GM13977 (cell line): ENCODE measurements around the gene PRRT2.

Source experiments
- DNase-seq: peaks from one replicate; pipeline ENCODE4 v3.0.0; 2012; ENCODE audit warnings: low spot score
- in situ Hi-C: fragments of 300-500 bp; cut with MboI; formaldehyde crosslinking; loops from one replicate; pipeline ENCODE4 v1.12.0; 2022; ENCODE audit warnings: low sequenced_read_pairs, low pct_unique_long_range_greater_than_20kb, mixed read lengths, inconsistent platforms; ENCODE audit not compliant: unreplicated experiment
- TF ChIP-seq, protein P1 (sequence below): IDR thresholded peaks from 2 replicates; pipeline ENCODE4 v1.5.1; 2012; ENCODE audit warnings: mild to moderate bottlenecking, control low read depth; ENCODE audit not compliant: insufficient read depth; ENCODE audit errors: extremely low read depth, missing control alignments

The PRRT2 gene

DNA sequence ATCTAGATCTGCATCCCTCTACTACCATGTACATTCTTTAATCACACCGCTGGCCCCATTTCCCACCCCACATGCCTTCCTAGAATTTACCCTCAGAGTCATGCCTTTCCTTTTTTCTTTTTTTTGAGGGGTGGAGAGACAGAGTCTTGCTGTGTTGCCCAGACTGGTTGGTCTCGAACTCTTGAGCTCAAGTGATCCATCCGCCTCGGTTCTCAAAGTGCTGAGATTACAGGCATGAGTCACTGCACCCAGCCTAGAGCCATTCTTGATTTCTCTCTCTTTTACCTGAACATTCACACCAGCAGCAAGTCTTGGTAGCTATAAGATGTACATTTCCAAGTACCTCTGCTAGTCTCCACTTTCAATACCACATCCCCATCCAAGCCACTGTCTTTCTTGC, 6.1 kb downstream of the PRRT2 start:
- TF ChIP-seq, protein P1, sequence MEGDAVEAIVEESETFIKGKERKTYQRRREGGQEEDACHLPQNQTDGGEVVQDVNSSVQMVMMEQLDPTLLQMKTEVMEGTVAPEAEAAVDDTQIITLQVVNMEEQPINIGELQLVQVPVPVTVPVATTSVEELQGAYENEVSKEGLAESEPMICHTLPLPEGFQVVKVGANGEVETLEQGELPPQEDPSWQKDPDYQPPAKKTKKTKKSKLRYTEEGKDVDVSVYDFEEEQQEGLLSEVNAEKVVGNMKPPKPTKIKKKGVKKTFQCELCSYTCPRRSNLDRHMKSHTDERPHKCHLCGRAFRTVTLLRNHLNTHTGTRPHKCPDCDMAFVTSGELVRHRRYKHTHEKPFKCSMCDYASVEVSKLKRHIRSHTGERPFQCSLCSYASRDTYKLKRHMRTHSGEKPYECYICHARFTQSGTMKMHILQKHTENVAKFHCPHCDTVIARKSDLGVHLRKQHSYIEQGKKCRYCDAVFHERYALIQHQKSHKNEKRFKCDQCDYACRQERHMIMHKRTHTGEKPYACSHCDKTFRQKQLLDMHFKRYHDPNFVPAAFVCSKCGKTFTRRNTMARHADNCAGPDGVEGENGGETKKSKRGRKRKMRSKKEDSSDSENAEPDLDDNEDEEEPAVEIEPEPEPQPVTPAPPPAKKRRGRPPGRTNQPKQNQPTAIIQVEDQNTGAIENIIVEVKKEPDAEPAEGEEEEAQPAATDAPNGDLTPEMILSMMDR = no peak
- DNase-seq = no peak
- in situ Hi-C loops = no loop called here

DNA sequence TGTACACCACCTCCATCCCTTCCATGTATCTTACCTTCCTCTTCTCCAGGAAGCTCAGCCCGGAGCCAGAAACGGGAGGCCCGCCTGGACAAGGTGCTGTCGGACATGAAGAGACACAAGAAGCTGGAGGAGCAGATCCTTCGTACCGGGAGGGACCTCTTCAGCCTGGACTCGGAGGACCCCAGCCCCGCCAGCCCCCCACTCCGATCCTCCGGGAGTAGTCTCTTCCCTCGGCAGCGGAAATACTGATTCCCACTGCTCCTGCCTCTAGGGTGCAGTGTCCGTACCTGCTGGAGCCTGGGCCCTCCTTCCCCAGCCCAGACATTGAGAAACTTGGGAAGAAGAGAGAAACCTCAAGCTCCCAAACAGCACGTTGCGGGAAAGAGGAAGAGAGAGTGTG, 7.5 kb downstream of the PRRT2 start:
- no peak for DNase-seq
- TF ChIP-seq, protein P1 = no peak
- in situ Hi-C loops = no loop called here

DNA sequence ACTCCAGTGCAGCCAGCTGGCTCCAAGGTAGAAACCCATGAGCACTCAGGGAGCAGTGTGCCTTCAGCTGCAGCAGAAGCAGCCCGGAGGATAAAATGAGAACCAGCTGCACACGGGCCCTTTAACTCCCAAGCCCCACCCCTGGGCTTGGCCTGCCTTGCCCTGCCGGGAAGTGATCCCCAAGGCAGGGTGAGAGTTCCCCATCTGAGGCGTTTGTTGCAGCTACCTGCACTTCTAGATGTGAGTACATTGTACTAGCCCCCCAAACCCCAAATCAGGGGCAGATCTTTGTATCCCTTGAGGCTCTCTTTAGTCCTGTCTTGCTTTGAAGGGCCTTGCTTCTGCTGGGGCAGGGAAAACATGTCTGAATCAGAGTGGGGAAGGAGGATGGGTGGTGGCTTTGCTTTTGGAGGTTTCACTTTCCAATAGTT, 8.3 kb downstream of the PRRT2 start, which contains the start of gene MVP:
MVP (plus strand) TSS at position 192 of the 431 bp plus-strand sequence. CDS start 10,088 bp downstream, outside the sequence.
- in situ Hi-C loops = no loop called here
- DNase-seq = peak; percentile 66
- TF ChIP-seq, protein P1 = no peak

DNA sequence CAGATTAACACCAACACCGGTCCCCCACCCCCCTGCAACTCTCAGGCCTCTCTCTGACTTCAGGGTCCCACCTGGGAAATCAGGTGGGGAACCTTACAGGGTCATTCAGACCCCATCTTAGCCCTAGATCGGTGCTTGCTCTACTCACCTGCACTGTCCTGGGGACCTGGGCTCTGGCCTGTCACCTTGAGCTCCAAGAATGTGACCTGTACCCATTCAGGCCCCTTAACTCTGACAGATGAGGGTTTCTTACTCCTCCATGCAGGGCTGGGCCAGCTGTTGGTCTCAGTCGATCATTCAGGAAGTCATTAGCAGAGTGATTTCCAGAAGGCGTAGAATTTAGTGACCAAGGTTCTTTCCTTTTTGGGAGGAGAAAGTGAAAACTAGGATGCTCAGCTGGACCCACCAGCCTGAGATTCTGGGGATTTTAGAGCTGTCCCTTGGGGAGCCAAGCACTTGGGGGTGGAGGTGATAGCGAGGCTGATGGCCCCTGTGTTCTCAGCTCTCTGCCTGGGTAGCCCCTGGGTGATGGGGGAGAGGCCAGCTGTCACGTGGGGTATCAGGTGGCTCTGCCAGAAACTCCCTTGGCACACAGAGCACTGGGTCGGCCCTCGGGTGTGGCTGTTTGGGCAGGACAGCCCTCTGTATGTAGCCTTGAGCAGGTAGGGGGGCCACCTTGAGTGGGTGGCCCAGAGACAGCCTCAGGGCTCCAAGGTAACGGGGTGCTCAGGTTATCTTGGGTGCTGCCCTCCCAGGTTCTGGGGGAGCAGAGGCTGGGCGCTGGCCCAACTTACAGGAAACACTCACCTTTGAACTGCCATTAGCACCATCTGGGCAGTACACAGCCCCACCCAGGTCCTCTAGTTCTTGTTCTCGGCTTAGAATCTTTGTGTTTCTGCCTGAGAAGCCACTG, 9.0 kb downstream of the PRRT2 start:
- DNase-seq = peak; percentile 69
- in situ Hi-C loops = no loop called here

DNA sequence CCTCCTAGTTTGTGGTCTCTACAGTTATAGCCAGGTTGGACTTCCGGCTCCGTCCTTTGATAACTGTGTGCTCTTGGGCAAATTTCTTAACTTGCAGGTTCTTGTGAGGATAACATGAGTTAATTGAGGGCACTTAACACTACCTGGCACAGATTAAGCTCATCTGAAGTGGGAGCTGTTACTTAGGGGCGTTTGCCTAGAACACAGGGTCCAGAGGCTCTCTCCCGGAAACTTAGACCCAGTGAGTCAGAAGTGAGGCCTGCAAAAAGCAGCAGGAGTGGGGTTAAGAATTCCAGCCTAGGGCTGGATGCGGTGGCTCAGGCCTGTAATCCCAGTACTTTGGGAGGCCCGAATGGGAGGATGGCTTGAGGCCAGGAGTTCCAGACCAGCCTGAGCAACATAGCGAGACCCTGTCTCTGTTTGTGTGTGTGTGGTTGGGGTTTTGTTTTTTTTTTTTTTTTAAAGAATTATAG, 9.7 kb downstream of the PRRT2 start:
- TF ChIP-seq, protein P1 = no peak
- in situ Hi-C loops = no loop called here
- DNase-seq = no peak

More for the DNA sequence above, 9.0 kb downstream of the PRRT2 start:
- TF ChIP-seq, protein P1 = no peak

DNA sequence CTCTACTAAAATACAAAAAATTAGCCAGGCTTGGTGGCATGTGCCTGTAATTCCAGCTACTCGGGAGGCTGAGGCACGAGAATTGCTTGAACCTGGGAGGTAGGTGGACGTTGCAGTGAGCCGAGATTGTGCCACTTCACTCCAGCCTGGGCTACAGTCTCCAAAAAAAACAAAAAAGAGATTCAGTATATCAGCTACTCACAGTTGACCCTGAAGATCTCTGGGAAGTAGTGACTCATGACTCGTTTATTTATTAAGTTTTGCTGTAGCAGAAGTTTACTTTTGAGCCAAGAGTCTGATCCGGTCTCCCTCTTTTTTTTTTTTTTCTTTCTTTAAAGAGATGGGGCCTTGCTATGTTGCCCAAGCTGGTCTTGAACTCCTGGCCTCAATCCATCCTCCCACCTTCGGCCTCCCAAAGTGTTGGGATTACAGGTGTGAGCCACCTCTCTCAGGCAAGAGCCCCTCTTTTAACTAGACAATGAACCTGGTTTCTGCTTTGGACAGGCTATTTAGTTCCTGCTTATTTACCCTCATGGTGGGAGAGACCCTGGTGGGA, 12.7 kb downstream of the PRRT2 start:
- TF ChIP-seq, protein P1 = no peak
- in situ Hi-C loops = no loop called here
- DNase-seq = no peak
